Activated CD8-positive, alpha-beta T cell treated with anti-CD3 and anti-CD28 coated beads, Interleukin-2, amount 10 ng/mL, durations not matched to agents 7 days and 5 days (primary cell): Measurements from ENCODE around the gene GPR89B. TPM values are rescaled to one million over a fixed set of nuclear protein-coding genes. Genes with fewer than 3 reads are reported as not detected.
"Not testable (repeated sequence)": the region's sequence is repeated elsewhere in the genome, so short reads cannot be mapped to it uniquely, and the experiment has no call there.

Experiments
- ATAC-seq: fragments of 150-1000 bp; cut with Tn5 transposase; one replicate; pipeline ENCODE4 v1.10.0; 2021; ENCODE audit warnings: moderate library complexity
- CTCF ChIA-PET: fragments of 350-600 bp; sonication (Branson Sonifier 250); formaldehyde crosslinking; loops from one replicate; lab custom pipeline; 2021; ENCODE audit warnings: antibody characterized with exemption; lab: Charles Lee
- POLR2A ChIA-PET: fragments of 350-600 bp; sonication (Branson Sonifier 250); formaldehyde crosslinking; loops from one replicate; lab custom pipeline; 2021; ENCODE audit warnings: antibody characterized with exemption; lab: Charles Lee
- DNase-seq: peaks from one replicate; pipeline ENCODE4 v3.0.0-alpha.2; 2020
- H3K27ac Mint-ChIP-seq: one replicate; pipeline ENCODE4 v1.8.0; 2021; ENCODE audit warnings: mild to moderate bottlenecking, mixed read lengths
- H3K27me3 Mint-ChIP-seq: one replicate; pipeline ENCODE4 v1.8.0; 2021; ENCODE audit warnings: low read depth, mixed read lengths
- H3K36me3 Mint-ChIP-seq: one replicate; pipeline ENCODE4 v1.8.0; 2021; ENCODE audit warnings: low read depth, mixed read lengths
- H3K4me1 Mint-ChIP-seq: one replicate; pipeline ENCODE4 v1.8.0; 2021; ENCODE audit warnings: low read depth, mixed read lengths
- H3K4me3 Mint-ChIP-seq: one replicate; pipeline ENCODE4 v1.8.0; 2021; ENCODE audit warnings: mild to moderate bottlenecking, mixed read lengths
- H3K9me3 Mint-ChIP-seq: one replicate; pipeline ENCODE4 v1.8.0; 2022; ENCODE audit warnings: mixed read lengths; ENCODE audit not compliant: insufficient read depth
- total RNA-seq, 2 experiments: library from RNA; stranded (reverse); gene quantifications; one replicate each; pipeline ENCODE4 v1.2.3, GENCODE V29; 2021

Gene GPR89B
- total RNA-seq, 2 experiments from 2014 or later = 25.4 to 28.8 TPM

- H3K36me3 Mint-ChIP-seq, H3K27me3 Mint-ChIP-seq, H3K4me1 Mint-ChIP-seq, CTCF ChIA-PET, H3K9me3 Mint-ChIP-seq: not testable (repeated sequence)
- H3K27ac Mint-ChIP-seq = peak overlapping the region; percentile 98
- peak overlapping the region; percentile 79 for H3K4me3 Mint-ChIP-seq
- peak; percentile 88 for ATAC-seq
- DNase-seq = peak; percentile 84
- POLR2A ChIA-PET = interaction anchor here (0.7 to 1.2 kb wide), 4 partner anchors 223 to 959 kb away, joined by 3 to 12 read pairs (median 4); no protein-coding TSS in a partner anchor
Observed at GRCh38 chr1:148038462-148039333, 110.5 kb downstream of the GPR89B start.

Other genes starting within 250 kb of the GPR89B start
- not detected for gene GJA5, start 167.8 kb upstream of the GPR89B start, total RNA-seq
- not detected for gene GJA8, start 25.6 kb upstream of the GPR89B start, total RNA-seq
- 1 to 10 TPM; 7.7 to 9.1 TPM for gene NBPF11, start 223.9 kb downstream of the GPR89B start, total RNA-seq